GM19452 (cell line): Measurements from ENCODE around the gene DCPS.
"Not testable (repeated sequence)": the region's sequence is repeated elsewhere in the genome, so short reads cannot be mapped to it uniquely, and the experiment has no call there.

Experiments
- ATAC-seq: cut with Tn5 transposase; IDR thresholded peaks from one replicate; pipeline ENCODE4 v1.9.1; 2021; ENCODE audit not compliant: unreplicated experiment

The DCPS gene

DNA sequence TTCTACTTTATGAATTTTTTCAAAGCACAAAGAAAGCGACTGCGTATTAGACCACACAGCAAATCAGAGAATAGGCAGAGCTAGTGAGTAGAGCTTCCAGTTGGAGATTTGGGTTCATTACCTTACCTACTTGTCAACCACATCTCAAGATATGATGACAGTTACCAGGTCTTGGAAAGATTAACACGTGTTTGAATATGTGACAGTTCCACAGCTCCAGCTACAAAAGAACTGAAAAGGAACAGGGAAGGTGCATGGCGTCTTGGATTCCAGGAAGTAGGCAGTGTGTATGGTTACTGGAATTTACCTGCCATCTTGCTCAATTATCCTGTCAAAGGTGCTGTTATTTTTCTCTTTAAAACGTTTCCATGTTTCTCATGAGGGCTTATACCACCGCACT, 15.6 kb upstream of the DCPS start:
- no peak for ATAC-seq

DNA sequence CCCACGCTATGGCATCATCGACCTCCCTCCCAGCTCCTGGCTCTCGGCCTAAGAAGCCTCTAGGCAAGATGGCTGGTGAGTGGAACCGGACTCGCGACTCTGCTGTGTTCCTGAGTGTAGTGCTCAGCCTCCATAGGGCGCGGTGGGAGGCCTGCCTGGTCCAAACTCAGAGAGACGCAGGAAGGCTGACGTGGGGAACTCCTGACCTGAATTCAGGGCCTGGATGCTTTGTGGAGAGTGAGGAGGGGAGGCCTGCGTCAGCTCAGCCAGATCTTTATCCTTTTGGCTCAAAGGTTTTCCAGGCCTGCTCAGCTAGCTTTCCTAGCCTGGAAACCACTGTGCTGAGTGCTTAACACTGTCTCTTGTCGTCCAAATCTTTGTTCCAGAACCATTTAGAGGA, 13.0 kb upstream of the DCPS start:
- ATAC-seq: no peak

DNA sequence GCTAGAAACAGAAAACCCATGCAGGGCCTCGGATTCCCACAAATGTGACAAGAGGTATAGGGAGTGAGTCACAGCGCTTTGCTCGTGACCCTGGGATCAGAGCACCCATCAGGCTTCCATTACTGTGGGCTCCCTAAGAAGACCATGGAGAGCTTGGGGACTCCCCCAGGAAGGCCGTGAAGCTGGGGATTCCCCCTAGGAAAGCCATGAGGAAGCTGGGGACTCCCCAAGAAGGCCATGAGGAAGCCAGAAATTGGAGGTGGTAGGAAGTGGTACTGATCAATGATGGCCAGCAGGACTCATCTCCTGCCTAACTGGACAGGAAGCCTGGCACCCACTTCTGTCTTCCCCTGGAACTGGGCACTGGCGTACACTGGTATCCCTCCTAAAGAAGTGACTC, 10.1 kb upstream of the DCPS start:
- no peak for ATAC-seq

DNA sequence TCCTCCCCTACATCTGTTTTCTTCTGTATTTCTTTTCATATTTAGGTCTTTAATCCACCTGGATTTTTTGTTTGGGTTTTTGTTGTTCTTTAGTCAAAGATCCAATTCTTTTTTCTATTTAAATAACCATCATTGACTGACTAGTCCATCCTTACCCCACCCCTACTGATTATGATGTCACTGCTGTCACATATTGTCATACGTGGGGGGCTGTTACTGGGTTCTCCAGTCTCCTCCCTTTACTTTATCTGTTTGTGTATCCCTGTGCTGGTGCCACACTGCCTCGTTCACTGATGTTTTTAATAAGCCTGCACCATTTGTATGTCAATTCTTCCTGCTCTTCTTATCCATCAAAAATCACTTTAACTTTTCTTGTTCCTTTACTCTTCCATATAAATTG, 6.9 kb upstream of the DCPS start:
- ATAC-seq: no peak

DNA sequence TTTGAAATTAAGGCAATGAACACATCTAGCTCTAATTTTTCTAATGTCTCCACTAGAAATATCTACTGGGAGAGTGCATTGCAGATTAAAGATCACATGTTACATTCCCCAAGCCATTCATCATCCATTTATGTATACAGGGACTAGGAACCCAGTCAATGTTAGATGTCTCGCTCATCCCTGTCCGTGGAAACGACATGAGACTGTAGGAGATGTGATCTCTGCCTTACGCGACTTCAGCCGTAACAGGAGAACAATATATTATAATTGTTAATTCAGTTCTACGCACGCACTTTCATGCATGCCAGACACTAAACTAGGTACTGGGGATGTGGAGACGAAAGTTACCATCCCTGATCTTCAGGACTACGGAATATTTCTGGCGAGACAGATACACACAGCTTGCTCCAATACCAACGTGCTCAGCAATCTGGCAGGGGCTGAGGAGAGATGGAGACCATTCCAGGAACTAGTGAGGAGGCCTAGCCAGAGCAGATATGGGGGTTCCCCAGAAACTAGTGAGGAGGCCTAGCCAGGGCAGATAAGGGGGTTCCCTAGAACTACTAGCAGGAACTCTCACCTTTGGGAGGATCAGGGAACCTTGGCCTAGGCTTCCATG, 706 bp downstream of the DCPS start:
- ATAC-seq: peak; percentile 1

DNA sequence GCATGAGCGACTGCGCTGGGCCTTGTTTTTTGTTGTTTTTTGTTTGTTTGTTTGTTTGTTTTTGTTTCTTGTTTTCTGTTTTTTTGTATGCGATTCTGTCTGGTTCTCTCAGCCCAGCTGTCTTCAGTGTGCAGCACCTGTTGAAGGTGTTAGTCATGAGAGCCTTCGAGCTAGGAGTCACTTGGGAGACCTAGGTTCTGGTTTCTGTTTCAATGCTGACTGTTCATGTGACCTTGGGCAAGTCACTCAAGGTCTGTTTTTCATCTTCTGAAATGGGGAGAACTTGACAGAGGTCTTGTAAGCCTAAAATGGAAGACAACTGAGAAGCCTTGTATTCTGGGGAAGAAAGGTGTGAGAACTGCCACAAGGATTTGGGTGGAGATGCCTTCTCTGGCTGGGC, 1.8 kb downstream of the DCPS start:
- peak; percentile 66 for ATAC-seq

DNA sequence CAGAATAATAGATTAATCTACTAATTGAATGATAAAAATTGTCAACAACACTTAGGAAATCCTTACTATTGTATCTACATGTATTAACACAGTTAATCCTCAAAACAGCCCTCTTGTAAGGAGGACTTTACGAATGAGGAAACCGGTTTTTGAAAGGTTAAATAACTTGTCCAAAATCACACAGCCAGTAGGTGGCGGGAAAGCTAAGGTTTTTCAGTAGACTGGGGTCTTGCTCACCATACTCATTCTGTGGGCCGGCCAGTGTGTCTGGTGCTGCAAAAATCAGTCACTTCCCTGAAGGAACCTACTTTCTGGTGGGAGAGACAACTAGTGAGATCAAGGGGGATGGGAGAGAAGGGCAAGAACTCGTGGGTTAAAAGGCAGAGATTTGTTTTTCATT, 3.8 kb downstream of the DCPS start:
- ATAC-seq: no peak

DNA sequence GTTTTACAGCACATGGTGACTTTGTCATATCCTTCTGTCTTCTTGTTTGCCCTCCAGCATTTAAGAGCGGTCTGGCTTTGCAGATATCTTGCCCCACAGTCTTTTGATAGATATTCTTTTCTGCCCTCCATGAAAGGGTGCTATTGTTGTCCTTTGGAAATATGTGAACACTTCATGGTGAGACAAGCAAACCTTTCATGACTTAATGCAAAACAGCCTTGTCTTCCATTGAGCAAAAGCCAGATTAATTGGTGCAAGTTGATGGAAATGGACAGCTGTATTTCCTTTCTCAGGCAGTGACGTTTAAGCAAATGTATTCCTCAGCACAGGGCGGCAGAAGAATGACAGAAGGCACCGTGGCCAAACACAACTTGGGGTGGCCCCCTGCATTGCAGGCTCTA, 4.4 kb downstream of the DCPS start:
- no peak for ATAC-seq

DNA sequence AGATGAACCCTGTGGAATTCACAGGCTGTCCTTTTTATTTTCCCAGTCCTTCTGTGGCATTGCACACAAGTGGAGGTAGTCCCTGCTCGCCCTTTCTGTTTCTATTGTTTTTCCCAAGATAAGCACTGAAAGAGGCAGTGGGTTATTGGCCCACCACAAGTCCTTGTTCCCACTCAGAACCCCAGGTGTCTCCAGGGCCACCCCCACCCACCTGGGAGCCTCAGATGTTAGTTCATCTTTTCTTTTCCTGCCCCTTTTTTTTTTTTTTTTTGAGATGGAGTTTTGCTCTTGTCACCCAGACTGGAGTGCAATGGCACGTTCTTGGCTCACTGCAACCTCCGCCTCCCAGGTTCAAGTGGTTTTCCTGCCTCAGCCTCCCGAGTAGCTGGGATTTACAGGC, 4.9 kb downstream of the DCPS start:
- ATAC-seq: not testable (repeated sequence)

DNA sequence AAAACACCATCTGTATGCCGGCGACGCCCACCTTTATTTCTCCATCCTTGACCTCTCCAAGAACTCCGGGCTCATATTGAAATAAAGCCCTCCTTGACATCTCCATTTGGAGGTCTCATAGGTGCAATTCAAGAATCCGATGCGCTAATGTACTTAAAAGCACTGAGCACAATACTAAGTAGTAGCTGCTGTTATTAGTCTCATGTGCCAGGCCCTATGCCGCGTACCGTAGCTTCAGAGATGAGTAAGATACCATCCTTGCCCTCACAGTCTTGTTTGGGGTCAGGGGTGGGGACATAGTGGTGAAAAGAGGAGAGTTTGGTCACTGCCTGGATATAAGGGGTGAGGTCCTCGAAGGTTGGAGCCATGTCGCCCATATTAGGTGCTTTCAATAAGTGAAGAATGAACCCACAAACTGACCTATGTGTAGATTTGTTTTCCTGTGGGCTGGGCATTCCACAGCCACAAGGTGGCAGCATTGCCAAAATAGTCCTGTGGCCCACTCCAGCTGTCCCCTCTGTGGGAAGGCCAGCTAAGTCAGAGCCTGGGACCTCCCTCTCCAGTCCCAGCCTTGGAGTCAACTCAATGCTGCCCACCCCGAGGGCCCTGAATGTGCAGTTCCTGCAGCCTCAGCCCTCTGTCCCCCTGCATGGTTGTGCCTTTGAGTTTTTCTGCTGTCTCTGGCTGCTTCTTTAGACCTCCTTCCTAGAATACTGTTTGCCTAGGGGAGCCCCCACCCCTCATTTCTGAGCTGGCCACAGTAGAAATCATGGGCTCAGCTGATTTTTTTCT, 6.5 kb downstream of the DCPS start:
- peak; percentile 33 for ATAC-seq

DNA sequence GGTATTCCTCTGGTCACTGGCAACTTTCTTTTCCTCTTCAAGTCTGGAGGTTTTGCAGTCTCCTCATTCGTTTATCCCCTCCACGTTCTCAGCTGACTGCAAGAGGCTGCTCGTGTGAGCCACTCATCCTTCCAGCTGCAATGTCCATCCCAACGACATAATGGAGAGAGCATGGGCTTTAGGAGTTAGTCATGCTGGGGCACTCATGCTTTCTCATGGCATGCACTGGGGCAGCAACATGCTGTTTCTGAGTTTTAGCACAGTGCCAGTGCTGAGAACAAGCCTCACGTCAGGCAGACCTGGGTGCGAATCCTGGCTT, 7.1 kb downstream of the DCPS start:
- ATAC-seq: no peak

DNA sequence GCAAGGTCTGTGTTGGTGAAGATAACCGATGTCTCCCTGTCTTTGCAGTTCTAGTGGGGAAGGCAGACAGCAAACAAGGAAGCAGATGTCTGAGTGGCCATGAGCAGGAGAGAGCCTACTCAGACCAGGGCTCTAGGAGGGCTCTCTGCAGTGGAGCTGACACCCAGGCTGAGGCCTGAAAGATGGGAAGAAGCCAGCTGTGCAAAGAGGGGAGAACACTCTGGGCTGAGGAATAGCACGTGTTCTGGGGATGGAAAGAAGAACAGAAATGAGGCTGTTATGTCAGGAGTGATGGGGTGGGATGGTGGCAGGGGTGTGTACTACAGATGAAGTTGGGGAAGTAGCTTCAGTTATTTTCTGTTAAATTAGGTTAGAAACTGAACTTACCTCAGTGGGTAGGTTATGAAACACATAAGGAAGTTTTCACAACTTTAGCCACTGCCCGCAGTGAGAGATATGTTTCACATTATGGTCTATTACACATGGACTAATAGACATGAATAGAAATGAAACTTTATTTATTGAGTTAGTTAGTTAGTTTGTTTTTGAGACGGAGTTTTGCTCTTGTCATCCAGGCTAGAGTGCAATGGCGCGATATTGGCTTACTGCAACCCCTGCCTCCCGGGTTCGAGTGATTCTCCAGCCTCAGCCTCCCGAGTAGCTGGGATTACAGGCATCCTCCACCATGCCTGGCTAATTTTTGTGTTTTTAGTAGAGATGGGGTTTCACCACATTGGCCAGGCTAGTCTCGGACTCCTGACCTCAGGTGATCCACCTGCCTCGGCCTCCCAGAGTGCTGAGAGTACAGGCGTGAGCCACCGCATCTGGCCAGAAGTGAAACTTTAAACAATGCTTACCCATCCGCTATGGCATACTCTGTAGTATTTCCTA, 7.8 kb downstream of the DCPS start:
- peak; percentile 71 for ATAC-seq

DNA sequence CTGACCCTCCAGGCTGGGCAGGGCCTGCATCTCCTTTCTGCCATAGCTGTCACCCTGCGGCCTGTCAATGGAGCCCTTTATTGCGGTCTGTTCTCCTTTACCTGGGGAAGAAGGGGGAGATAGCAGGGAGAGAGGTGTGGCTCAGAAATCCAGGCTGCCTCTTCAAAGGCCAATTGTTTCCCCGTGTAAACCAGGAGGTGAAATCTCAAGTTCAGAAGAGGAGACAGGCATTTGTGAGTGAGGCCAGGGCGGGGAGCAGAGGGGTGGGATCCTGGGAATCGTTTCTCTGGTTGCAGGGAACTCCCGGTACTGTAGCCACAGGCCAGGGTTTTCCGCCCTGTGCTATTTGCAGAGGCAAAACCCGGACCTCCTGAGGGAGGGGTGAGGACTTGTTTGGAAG, 9.1 kb downstream of the DCPS start:
- ATAC-seq: no peak

DNA sequence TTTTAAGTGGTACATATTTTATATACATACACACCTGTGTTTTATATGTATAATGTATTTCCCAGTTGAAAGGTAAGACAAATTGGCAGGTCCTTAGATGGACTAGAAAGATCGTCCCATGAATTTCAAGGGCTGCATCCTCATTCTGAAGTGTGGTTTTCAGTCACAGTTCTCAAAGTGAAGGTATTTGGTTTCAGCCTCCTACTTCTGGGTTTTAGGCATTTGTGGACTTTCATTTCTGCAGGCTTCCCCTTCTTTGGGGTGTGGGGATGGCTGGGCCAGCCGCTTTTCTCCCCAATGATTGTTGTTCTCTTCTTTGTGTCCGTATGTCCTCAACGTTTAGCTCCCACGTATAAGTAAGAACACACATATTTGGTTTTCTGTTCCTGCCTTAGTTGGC, 10.0 kb downstream of the DCPS start:
- no peak for ATAC-seq

DNA sequence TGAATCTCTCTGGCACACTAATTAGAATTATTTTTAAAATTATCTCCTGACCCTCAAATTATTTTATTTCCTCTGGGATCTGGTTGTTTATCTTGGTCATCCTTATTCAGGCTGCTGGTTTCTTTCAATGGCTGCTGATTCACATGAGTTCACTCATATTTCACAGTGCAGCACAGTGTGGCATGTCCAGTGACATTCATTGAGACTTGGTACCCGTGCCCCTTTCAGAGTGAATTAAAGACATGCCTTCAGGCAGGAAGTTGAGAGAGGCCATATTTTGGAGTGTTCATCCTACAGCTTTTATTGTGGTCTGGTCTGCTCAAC, 13.5 kb downstream of the DCPS start:
- ATAC-seq: no peak

DNA sequence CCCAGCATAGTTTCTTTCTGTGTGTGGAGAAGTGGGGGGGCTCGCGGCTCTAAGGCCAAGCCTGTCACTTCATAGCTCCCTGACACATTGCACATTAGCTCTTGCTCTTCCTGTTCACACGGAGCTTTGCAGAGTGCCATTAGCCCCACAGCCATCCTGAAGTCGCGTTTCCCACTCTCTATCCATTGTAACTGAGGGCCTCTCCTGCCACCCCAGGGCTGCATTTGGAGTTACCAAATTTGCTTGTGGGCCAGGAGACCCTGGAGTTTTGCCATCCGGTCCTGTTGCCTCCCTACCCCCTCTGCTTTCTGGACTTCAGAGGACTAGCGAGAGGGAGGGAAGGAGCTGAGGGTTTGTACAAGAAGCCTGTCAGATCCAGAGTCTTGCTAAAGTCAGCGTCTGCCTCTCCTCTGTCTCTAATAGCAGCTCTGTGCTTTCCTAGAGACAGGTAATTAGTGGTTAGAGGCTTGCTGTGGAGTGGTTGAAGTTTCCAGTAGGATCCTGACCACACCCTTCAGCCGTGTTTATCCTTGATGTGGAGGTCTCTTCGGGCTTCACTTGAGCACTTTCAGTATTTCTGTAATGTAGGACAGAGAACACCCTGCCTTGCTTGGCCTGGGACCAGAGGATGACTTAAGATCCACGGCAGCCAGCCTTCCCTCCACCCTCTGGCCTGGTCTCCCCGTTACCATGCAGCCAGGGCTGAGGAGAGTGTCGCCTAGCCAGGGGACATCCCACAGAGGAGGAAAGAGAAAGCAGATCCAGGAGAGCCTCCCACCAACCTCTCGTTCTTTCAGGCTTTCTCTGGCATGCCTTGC, 14.1 kb downstream of the DCPS start:
- peak; percentile 34 for ATAC-seq

DNA sequence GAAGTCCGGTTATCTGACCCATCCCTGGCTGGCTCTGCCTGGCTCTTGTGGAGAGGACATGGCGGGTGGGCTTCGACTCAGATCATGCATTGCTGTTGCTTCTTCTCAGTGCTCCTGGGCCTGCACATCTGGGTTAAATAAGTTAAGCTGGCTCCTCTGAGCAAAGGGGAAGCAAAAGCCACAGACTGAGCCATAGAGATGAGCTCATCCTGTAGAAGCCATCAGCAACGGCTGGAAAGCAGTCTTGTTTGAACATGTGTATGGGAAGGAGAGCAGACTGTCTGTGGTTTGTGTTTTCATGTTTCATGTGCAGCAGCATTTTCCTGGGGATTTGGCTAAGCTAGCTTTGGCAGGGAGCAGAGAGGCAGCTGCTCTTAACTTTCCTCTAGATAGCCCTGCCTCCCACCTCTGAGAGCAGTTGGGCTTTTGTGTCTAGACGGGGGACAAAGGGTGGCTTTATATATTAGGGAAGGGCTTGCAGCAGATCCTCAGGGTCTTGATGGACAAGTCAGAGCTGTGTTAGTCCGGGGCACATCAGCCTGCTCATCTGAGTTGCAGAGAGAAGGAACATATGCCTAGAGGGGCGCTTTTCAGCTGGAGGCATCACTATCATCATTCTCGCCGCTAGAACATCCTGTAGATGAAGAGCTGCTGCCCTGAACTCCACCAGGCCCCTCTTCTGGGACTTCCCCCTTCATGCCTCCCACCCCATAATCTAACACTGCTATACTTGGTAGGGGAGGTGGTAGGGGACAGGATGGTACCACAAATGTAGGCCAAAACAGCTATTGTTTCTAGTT, 14.9 kb downstream of the DCPS start:
- ATAC-seq: peak; percentile 80

DNA sequence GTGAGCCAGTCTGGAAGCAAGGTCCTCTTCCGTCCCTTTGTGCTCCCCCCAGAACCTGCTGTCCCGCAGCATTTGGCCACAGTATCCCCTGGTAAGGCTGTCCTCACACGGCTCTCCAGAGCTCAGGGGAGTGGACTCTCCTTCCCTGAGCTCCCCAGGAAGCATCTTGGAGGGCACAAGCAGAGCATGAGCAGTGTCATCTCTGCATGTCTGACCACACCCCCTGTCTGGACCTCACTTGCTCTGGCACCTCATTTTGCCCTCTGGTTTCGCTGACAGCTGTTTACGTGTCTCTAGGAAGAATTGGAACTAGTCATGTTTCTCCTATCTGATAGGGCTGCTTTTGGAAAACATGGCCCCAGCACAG, 15.5 kb downstream of the DCPS start:
- ATAC-seq: no peak

DNA sequence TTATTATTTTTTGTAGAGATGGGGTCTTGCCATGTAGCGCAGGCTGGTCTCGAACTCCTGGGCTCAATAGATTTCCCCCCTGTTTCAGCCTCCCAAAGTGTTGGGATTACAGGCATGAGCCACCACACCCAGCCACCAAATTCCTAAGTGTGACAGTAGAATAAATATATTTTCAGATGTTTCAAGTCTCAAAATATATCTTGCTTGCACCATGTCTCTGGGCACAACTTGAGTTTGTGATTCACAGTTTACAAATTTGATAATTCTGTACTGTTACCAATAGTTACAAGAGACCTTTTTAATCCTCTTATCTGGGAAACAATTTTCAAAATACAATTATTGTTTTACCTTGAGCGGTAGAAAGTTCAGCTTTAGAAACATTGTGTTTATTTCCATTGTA, 19.1 kb downstream of the DCPS start:
- no peak for ATAC-seq

DNA sequence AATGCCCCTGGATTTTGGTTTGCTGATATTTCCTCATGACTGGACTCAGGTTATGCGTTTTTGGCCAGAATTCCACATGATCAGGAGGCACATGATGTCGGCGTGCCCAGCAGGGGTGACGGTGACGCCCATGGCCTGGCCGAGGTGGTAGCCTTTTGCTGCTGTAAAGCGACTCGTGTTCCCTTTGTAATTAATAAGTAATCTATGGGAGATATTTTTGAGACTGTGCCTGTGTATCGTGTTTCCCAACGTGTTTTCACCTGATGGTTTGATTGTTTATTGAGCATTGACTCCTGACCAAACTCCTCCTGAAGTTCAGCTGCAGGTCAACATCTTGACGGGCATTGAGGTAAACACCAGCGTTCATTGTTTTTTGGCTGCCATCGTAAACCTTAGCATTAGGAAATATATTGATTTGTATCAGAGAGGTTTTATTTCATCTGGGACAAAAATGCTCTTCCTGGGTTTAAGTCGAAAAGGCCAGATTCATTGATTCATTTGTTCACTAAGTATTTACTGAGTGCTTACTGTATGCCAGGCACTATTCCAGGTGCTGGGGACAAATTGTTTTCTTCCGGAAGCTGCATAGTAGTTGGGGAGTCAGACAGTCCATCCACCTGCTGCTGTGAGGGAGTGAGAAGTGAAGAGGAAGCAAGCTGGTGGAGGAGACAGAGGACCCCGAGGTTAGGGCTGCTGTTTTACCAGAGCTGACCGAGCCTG, 23.6 kb downstream of the DCPS start:
- no peak for ATAC-seq
